SU-DHL-6 (cell line): ENCODE measurements around the gene RGS6.

ENCODE experiments used
- H2AFZ ChIP-seq: fragments of 200-600 bp; sonication (generic); 2 replicates; pipeline ENCODE4 v1.6.1; 2014; ENCODE audit warnings: low read depth, mild to moderate bottlenecking, moderate library complexity, mixed read lengths, antibody characterized with exemption, low read length; ENCODE audit not compliant: severe bottlenecking
- H3F3A ChIP-seq: fragments of 200-600 bp; shearing (Covaris generic); 2 replicates; pipeline ENCODE4 v1.6.0; 2016; ENCODE audit warnings: antibody characterized with exemption, mild to moderate bottlenecking; ENCODE audit not compliant: insufficient read depth
- H3K27ac ChIP-seq: fragments of 200-600 bp; sonication (generic); 2 replicates; pipeline ENCODE4 v1.5.1; 2016; ENCODE audit warnings: low read depth, mild to moderate bottlenecking, low read length, moderate library complexity, mixed read lengths
- H3K27me3 ChIP-seq: fragments of 200-600 bp; sonication (generic), shearing (Covaris generic); 2 replicates; pipeline ENCODE4 v1.6.0; 2014; ENCODE audit warnings: mild to moderate bottlenecking, low read length
- H3K36me3 ChIP-seq: fragments of 200-600 bp; sonication (generic); 2 replicates; pipeline ENCODE4 v1.6.1; 2014; ENCODE audit warnings: mild to moderate bottlenecking, low read length, mixed read lengths
- H3K4me2 ChIP-seq: fragments of 300-600, 200-600 bp; shearing (Covaris generic), sonication (generic); 2 replicates; pipeline ENCODE4 v1.6.0; 2014; ENCODE audit warnings: low read length, low read depth, mild to moderate bottlenecking; ENCODE audit not compliant: poor library complexity, severe bottlenecking
- H3K4me3 ChIP-seq: fragments of 200-600 bp; sonication (generic); 2 replicates; pipeline ENCODE4 v1.5.1; 2014; ENCODE audit warnings: antibody characterized with exemption, low read length, mild to moderate bottlenecking, mixed read lengths; ENCODE audit not compliant: insufficient read depth, poor library complexity, severe bottlenecking
- H3K79me2 ChIP-seq: fragments of 200-600 bp; sonication (generic); 2 replicates; pipeline ENCODE4 v1.6.1; 2014; ENCODE audit warnings: mild to moderate bottlenecking, low read length, moderate library complexity; ENCODE audit not compliant: insufficient read depth
- H3K9ac ChIP-seq: fragments of 200-600 bp; sonication (generic); 2 replicates; pipeline ENCODE4 v1.7.0; 2014; ENCODE audit warnings: mild to moderate bottlenecking, low read length
- H3K9me2 ChIP-seq: fragments of 200-600 bp; sonication (generic); replicated peaks from 2 replicates; pipeline ENCODE4 v1.6.1; 2014; ENCODE audit warnings: low read length; ENCODE audit not compliant: insufficient read depth
- H3K9me3 ChIP-seq: fragments of 200-600 bp; sonication (generic); 2 replicates; pipeline ENCODE4 v1.6.1; 2014; ENCODE audit warnings: low read length, mixed read lengths; ENCODE audit not compliant: insufficient read depth
- H4K20me1 ChIP-seq: fragments of 200-600 bp; sonication (generic); 2 replicates; pipeline ENCODE4 v1.6.1; 2014; ENCODE audit warnings: low read depth, mild to moderate bottlenecking, antibody characterized with exemption, low read length, moderate library complexity, mixed read lengths
- CTCF ChIP-seq: fragments of 200-600 bp; sonication (generic); IDR thresholded peaks from one replicate; pipeline ENCODE4 v1.5.1; 2017; ENCODE audit warnings: antibody characterized with exemption, mild to moderate bottlenecking, low read length, moderate library complexity; ENCODE audit not compliant: insufficient read depth, poor library complexity, severe bottlenecking
- EZH2phosphoT487 ChIP-seq: fragments of 200-600 bp; sonication (generic), shearing (Covaris generic); conservative IDR thresholded peaks from 2 replicates; pipeline ENCODE4 v1.6.1; 2018; ENCODE audit warnings: mild to moderate bottlenecking, antibody characterized with exemption, low read length, moderate library complexity, mixed read lengths

RGS6 gene

GRCh38 chr14:72404998-72405397, 472.8 kb downstream of the RGS6 start:
- Histone ChIP-seq H3K4me3 (no peak overlapping the region), H3K9me2 (no peaks in the 10 kb centered on the region), H2AFZ (no peak overlapping the region), H3K9ac (no peak overlapping the region), H4K20me1 (no peaks in the 10 kb centered on the region), H3K79me2 (no peaks in the 10 kb centered on the region), H3K27ac (no peak overlapping the region), H3K9me3 (no peaks in the 10 kb centered on the region), H3K27me3 (no peaks in the 10 kb centered on the region), H3F3A (no peaks in the 10 kb centered on the region), H3K36me3 (no peaks in the 10 kb centered on the region), H3K4me2 (no peak overlapping the region)
- TF ChIP-seq EZH2phosphoT487 (no peak), CTCF (no peak)

- no peak overlapping the region for H3K4me2 ChIP-seq
- H3F3A ChIP-seq, result no peaks in the 10 kb centered on the region
- H3K36me3 ChIP-seq, result no peaks in the 10 kb centered on the region
- no peaks in the 10 kb centered on the region for H4K20me1 ChIP-seq
- H3K27me3 ChIP-seq, result no peaks in the 10 kb centered on the region
- H3K9me3 ChIP-seq, result no peaks in the 10 kb centered on the region
- no peak overlapping the region for H3K9ac ChIP-seq
- no peaks in the 10 kb centered on the region for H3K9me2 ChIP-seq
- H3K79me2 ChIP-seq, result no peaks in the 10 kb centered on the region
- TF ChIP-seq EZH2phosphoT487 (no peak), CTCF (no peak)
- H3K4me3 ChIP-seq, result no peak overlapping the region
- H3K27ac ChIP-seq, result no peak overlapping the region
- H2AFZ ChIP-seq, result no peak overlapping the region
Measured at GRCh38 chr14:72408020-72408419, 475.8 kb downstream of the RGS6 start.

GRCh38 chr14:72409047-72409446, 476.8 kb downstream of the RGS6 start:
- Histone ChIP-seq H3K9me2 (no peaks in the 10 kb centered on the region), H3K36me3 (no peaks in the 10 kb centered on the region), H3K27ac (no peak overlapping the region)

More at GRCh38 chr14:72409047-72409446, 476.8 kb downstream of the RGS6 start:
- Histone ChIP-seq H3F3A (no peaks in the 10 kb centered on the region), H3K79me2 (no peaks in the 10 kb centered on the region), H3K27me3 (no peaks in the 10 kb centered on the region), H3K4me2 (no peak overlapping the region), H3K4me3 (no peak overlapping the region), H4K20me1 (no peaks in the 10 kb centered on the region), H2AFZ (no peak overlapping the region), H3K9ac (no peak overlapping the region), H3K9me3 (no peaks in the 10 kb centered on the region)
- TF ChIP-seq EZH2phosphoT487 (no peak), CTCF (no peak)
